ENCODE results near the gene ATF4.
A peak's percentile ranks its signal among the peaks of the same experiment; 100 is the strongest.

ATF4 gene

GRCh38 chr22:39520226-39521105 lies at the start of gene ATF4:
Gene ATF4 (plus strand): TSS chr22:39520562. CDS start chr22:39521446, 884 bp downstream.
- Histone ChIP-seq H3K4me2 (ENCODE audit: low read depth, low read length) (peak within 1 kb of the TSS; percentile 70), H3K27me3 (replicated peaks; ENCODE audit: insufficient read depth, low read length) (no peaks in the 10 kb centered on the region), H3K79me2 (ENCODE audit: low read length) (peaks cover 80% of the 10 kb centered on the region), H3K27ac (ENCODE audit: low read length) (peak within 1 kb of the TSS; percentile 85), H4K20me1 (ENCODE audit: insufficient read depth, low read length) (peaks cover 28% of the 10 kb centered on the region), H3K36me3 (replicated peaks; ENCODE audit: insufficient read depth, low read length) (peaks cover 15% of the 10 kb centered on the region), H3K4me3 (ENCODE audit: low read length) (peak within 1 kb of the TSS; percentile 100), H3F3A (ENCODE audit: insufficient read depth, low read length) (peaks cover 76% of the 10 kb centered on the region), H3K9me3 (replicated peaks; ENCODE audit: insufficient read depth, low read length) (no peaks in the 10 kb centered on the region), H3K4me1 (ENCODE audit: low read length) (peaks cover 35% of the 10 kb centered on the region), H3K9ac (ENCODE audit: low read length) (peak within 1 kb of the TSS; percentile 100), H2AFZ (ENCODE audit: low read length) (peak within 1 kb of the TSS; percentile 84), H3K9me2 (replicated peaks; ENCODE audit: insufficient read depth, low read length) (no peaks in the 10 kb centered on the region)
- no peak for TF ChIP-seq EZH2phosphoT487 (IDR thresholded peaks at IDR 0.05; ENCODE audit: low read length)
- TF ChIP-seq EZH2 (optimal IDR thresholded peaks at IDR 0.05; ENCODE audit: low read depth, low read length) = no peak
- TF ChIP-seq CTCF (IDR thresholded peaks at IDR 0.05; ENCODE audit: low read length) = no peak
- DNase-seq = peak; percentile 53

GRCh38 chr22:39471381-39472141 lies 48.8 kb upstream of the ATF4 start:
- peak; percentile 70 for DNase-seq
- H3F3A ChIP-seq (ENCODE audit: insufficient read depth, low read length) = peaks cover 45% of the 10 kb centered on the region
- TF ChIP-seq CTCF (IDR thresholded peaks at IDR 0.05; ENCODE audit: low read length) = no peak; the same call in 1 of the 2 replicates
- TF ChIP-seq EZH2phosphoT487 (IDR thresholded peaks at IDR 0.05; ENCODE audit: low read length) = no peak
- no peak for TF ChIP-seq EZH2 (optimal IDR thresholded peaks at IDR 0.05; ENCODE audit: low read depth, low read length)
- H3K4me1 ChIP-seq (ENCODE audit: low read length) = peaks cover 49% of the 10 kb centered on the region
- peak overlapping the region; percentile 93 for H3K27ac ChIP-seq (ENCODE audit: low read length)
- no peaks in the 10 kb centered on the region for H4K20me1 ChIP-seq (ENCODE audit: insufficient read depth, low read length)
- H3K4me2 ChIP-seq (ENCODE audit: low read depth, low read length) = peak overlapping the region; percentile 84
- H3K27me3 ChIP-seq (replicated peaks; ENCODE audit: insufficient read depth, low read length) = no peaks in the 10 kb centered on the region
- no peaks in the 10 kb centered on the region for H3K9me3 ChIP-seq (replicated peaks; ENCODE audit: insufficient read depth, low read length)
- no peaks in the 10 kb centered on the region for H3K9me2 ChIP-seq (replicated peaks; ENCODE audit: insufficient read depth, low read length)
- H3K79me2 ChIP-seq (ENCODE audit: low read length) = peaks cover 79% of the 10 kb centered on the region
- H2AFZ ChIP-seq (ENCODE audit: low read length) = no peak overlapping the region
- peak overlapping the region; percentile 71 for H3K9ac ChIP-seq (ENCODE audit: low read length)
- peak overlapping the region; percentile 66 for H3K4me3 ChIP-seq (ENCODE audit: low read length)
- H3K36me3 ChIP-seq (replicated peaks; ENCODE audit: insufficient read depth, low read length) = no peaks in the 10 kb centered on the region

GRCh38 chr22:39472570-39473556 lies 47.5 kb upstream of the ATF4 start:
- peak; percentile 89 for DNase-seq
- Histone ChIP-seq H3F3A (ENCODE audit: insufficient read depth, low read length) (peaks cover 32% of the 10 kb centered on the region), H2AFZ (ENCODE audit: low read length) (no peak overlapping the region), H3K36me3 (replicated peaks; ENCODE audit: insufficient read depth, low read length) (peaks cover 3% of the 10 kb centered on the region; the same call in 1 of the 2 replicates), H3K9me3 (replicated peaks; ENCODE audit: insufficient read depth, low read length) (no peaks in the 10 kb centered on the region), H3K79me2 (ENCODE audit: low read length) (peaks cover 86% of the 10 kb centered on the region), H3K4me1 (ENCODE audit: low read length) (peaks cover 41% of the 10 kb centered on the region), H3K27me3 (replicated peaks; ENCODE audit: insufficient read depth, low read length) (no peaks in the 10 kb centered on the region), H3K9ac (ENCODE audit: low read length) (peak overlapping the region; percentile 71), H4K20me1 (ENCODE audit: insufficient read depth, low read length) (no peaks in the 10 kb centered on the region), H3K4me2 (ENCODE audit: low read depth, low read length) (peak overlapping the region; percentile 84), H3K27ac (ENCODE audit: low read length) (peak overlapping the region; percentile 93), H3K4me3 (ENCODE audit: low read length) (peak overlapping the region; percentile 66), H3K9me2 (replicated peaks; ENCODE audit: insufficient read depth, low read length) (no peaks in the 10 kb centered on the region)
- no peak for TF ChIP-seq EZH2 (optimal IDR thresholded peaks at IDR 0.05; ENCODE audit: low read depth, low read length)
- no peak for TF ChIP-seq EZH2phosphoT487 (IDR thresholded peaks at IDR 0.05; ENCODE audit: low read length)
- no peak for TF ChIP-seq CTCF (IDR thresholded peaks at IDR 0.05; ENCODE audit: low read length)

Measured in MM.1S (cell line).